ENCODE results near the gene SLC5A9. TPM values are rescaled to one million over a fixed set of nuclear protein-coding genes. Genes with fewer than 3 reads are reported as not detected.

The SLC5A9 gene
- total RNA-seq, 1 experiment from 2014 or later: not detected

Other genes starting within 250 kb of the SLC5A9 start
- gene TRABD2B, start 225.3 kb upstream of the SLC5A9 start, total RNA-seq (2014; rRNA removed; shearing (Covaris generic)): not detected in 2 replicates
- gene SPATA6, start 249.5 kb downstream of the SLC5A9 start, total RNA-seq (2014; rRNA removed; shearing (Covaris generic)): 2.6 and 3.0 TPM in 2 replicates